NCI-H1092 (cell line): Measurements from ENCODE around the gene HIKESHI.
"Not testable (repeated sequence)": the region's sequence is repeated elsewhere in the genome, so short reads cannot be mapped to it uniquely, and the experiment has no call there.

Experiments used
- DNase-seq: peaks from one replicate; lab custom pipeline; 2025; lab: John Stamatoyannopoulos, UW

Gene HIKESHI

GRCh38 chr11:86302092-86302793 lies at the start of gene HIKESHI:
Gene HIKESHI (plus strand): TSS chr11:86302240. CDS start chr11:86302449, 209 bp downstream.
- DNase-seq = peak; percentile 99

- DNase-seq = no peak
Measured at GRCh38 chr11:86255896-86256295, 46.1 kb upstream of the HIKESHI start.

- DNase-seq = no peak
Measured at GRCh38 chr11:86256608-86257007, 45.4 kb upstream of the HIKESHI start.

- no peak for DNase-seq
Measured at GRCh38 chr11:86257446-86257845, 44.6 kb upstream of the HIKESHI start.

GRCh38 chr11:86259730-86260129 lies 42.3 kb upstream of the HIKESHI start:
- DNase-seq = no peak

- no peak for DNase-seq
Measured at GRCh38 chr11:86261328-86261727, 40.7 kb upstream of the HIKESHI start.

GRCh38 chr11:86262387-86262786 lies 39.7 kb upstream of the HIKESHI start:
- no peak for DNase-seq

GRCh38 chr11:86264649-86265048 lies 37.4 kb upstream of the HIKESHI start:
- no peak for DNase-seq

- DNase-seq = no peak
Measured at GRCh38 chr11:86265194-86265593, 36.8 kb upstream of the HIKESHI start.

GRCh38 chr11:86269645-86270044 lies 32.4 kb upstream of the HIKESHI start:
- no peak for DNase-seq

- DNase-seq = no peak
Measured at GRCh38 chr11:86274503-86274902, 27.5 kb upstream of the HIKESHI start.

GRCh38 chr11:86274999-86275398 lies 27.0 kb upstream of the HIKESHI start:
- DNase-seq = no peak

- DNase-seq = no peak
Measured at GRCh38 chr11:86275493-86276370, 26.3 kb upstream of the HIKESHI start.

GRCh38 chr11:86277741-86278140 lies 24.3 kb upstream of the HIKESHI start:
- no peak for DNase-seq

- no peak for DNase-seq
Measured at GRCh38 chr11:86278226-86278625, 23.8 kb upstream of the HIKESHI start.

- no peak for DNase-seq
Measured at GRCh38 chr11:86279747-86280146, 22.3 kb upstream of the HIKESHI start.

GRCh38 chr11:86287468-86287796 lies 14.6 kb upstream of the HIKESHI start:
- no peak for DNase-seq

- no peak for DNase-seq
Measured at GRCh38 chr11:86288776-86289507, 13.1 kb upstream of the HIKESHI start.

GRCh38 chr11:86289508-86290280 lies 12.3 kb upstream of the HIKESHI start:
- DNase-seq = not testable (repeated sequence)

- DNase-seq = peak; percentile 24
Measured at GRCh38 chr11:86291466-86292262, 10.4 kb upstream of the HIKESHI start.
